CD4-positive, alpha-beta memory T cell (primary cell): ENCODE measurements around the gene SIN3A. TPM values are rescaled to one million over a fixed set of nuclear protein-coding genes. Genes with fewer than 3 reads are reported as not detected.
"Not testable (repeated sequence)": the region's sequence is repeated elsewhere in the genome, so short reads cannot be mapped to it uniquely, and the experiment has no call there.

Experiments
- CTCF ChIA-PET: fragments of 350-600 bp; sonication (Branson Sonifier 250); formaldehyde crosslinking; loops from one replicate; lab custom pipeline; 2021; ENCODE audit warnings: inconsistent platforms; ENCODE audit not compliant: partially characterized antibody; lab: Charles Lee
- POLR2A ChIA-PET: fragments of 350-600 bp; sonication (Branson Sonifier 250); formaldehyde crosslinking; loops from one replicate; lab custom pipeline; 2021; ENCODE audit not compliant: partially characterized antibody; lab: Charles Lee
- DNase-seq, 5 donors: peaks; one replicate each; pipeline versions ENCODE4 v3.0.0 to v3.0.0-alpha.2; 2020 to 2022; ENCODE audit warnings: mixed read lengths in 1 of 5
- H3K27ac ChIP-seq: one replicate; pipeline ENCODE4 v1.7.0; 2013; ENCODE audit warnings: low read depth, low read length
- H3K27me3 ChIP-seq: 2 replicates; pipeline ENCODE4 v1.7.0; 2013; ENCODE audit warnings: mild to moderate bottlenecking, low read length, moderate library complexity; ENCODE audit not compliant: insufficient read depth
- H3K36me3 ChIP-seq: 2 replicates; pipeline ENCODE4 v1.7.0; 2013; ENCODE audit warnings: mild to moderate bottlenecking, low read length, moderate library complexity; ENCODE audit not compliant: insufficient read depth
- H3K4me1 ChIP-seq: 2 replicates; pipeline ENCODE4 v1.7.0; 2013; ENCODE audit warnings: mild to moderate bottlenecking, low read length, moderate library complexity; ENCODE audit not compliant: insufficient read depth
- H3K4me3 ChIP-seq, 2 donors: one replicate each; pipeline ENCODE4 v1.7.0; 2013; ENCODE audit warnings: low read length in 2 of 2, mild to moderate bottlenecking in 1 of 2
- H3K9me3 ChIP-seq, 2 donors: one replicate each; pipeline ENCODE4 v1.7.0; 2013; ENCODE audit warnings: low read length in 2 of 2, control low read depth in 1 of 2; ENCODE audit not compliant: control insufficient read depth in 1 of 2
- H3K27ac Mint-ChIP-seq, 7 donors: one replicate each; pipeline ENCODE4 v1.8.0; 2020 to 2021; ENCODE audit warnings: mixed read lengths in 7 of 7, mild to moderate bottlenecking in 6 of 7, inconsistent platforms in 3 of 7, moderate library complexity in 3 of 7
- H3K27me3 Mint-ChIP-seq, 2 donors: one replicate each; pipeline ENCODE4 v1.8.0; 2020 to 2021; ENCODE audit warnings: mixed read lengths in 2 of 2
- H3K36me3 Mint-ChIP-seq, 2 donors: one replicate each; pipeline ENCODE4 v1.8.0; 2020 to 2021; ENCODE audit warnings: mixed read lengths in 2 of 2, inconsistent platforms in 1 of 2, mild to moderate bottlenecking in 1 of 2
- H3K4me1 Mint-ChIP-seq, 4 donors: one replicate each; pipeline ENCODE4 v1.8.0; 2020 to 2021; ENCODE audit warnings: mixed read lengths in 4 of 4, mild to moderate bottlenecking in 1 of 4
- H3K4me3 Mint-ChIP-seq, 8 donors: one replicate each; pipeline ENCODE4 v1.8.0; 2020 to 2021; ENCODE audit warnings: mixed read lengths in 8 of 8, mild to moderate bottlenecking in 7 of 8, moderate library complexity in 6 of 8, inconsistent platforms in 3 of 8
- H3K9me3 Mint-ChIP-seq, 8 donors: one replicate each; pipeline ENCODE4 v1.8.0; 2020 to 2021; ENCODE audit warnings: mixed read lengths in 8 of 8, mild to moderate bottlenecking in 5 of 8, inconsistent platforms in 3 of 8, moderate library complexity in 1 of 8
- intact Hi-C: fragments of 100-400 bp; cut with micrococcal nuclease; formaldehyde crosslinking; loops from one replicate; pipeline ENCODE4 v1.15.1; 2023
- polyA plus RNA-seq, 2 donors: library from polyadenylated mRNA; unstranded; fragments of 300-500 nt; fragmentation: Illumina TruSeq; gene quantifications; one replicate each; pipeline ENCODE4 v1.2.3, GENCODE V29; 2021
- total RNA-seq, 2 experiments: library from RNA; stranded (reverse); gene quantifications; one replicate each; pipeline ENCODE4 v1.2.3, GENCODE V29; 2021

Gene SIN3A
- total RNA-seq = 100 to 1,000 TPM; 128 to 134 TPM
- 10 to 100 TPM in 1 of 2 donors, 1 to 10 TPM in 1; 7.0 to 25.9 TPM for polyA plus RNA-seq

DNA sequence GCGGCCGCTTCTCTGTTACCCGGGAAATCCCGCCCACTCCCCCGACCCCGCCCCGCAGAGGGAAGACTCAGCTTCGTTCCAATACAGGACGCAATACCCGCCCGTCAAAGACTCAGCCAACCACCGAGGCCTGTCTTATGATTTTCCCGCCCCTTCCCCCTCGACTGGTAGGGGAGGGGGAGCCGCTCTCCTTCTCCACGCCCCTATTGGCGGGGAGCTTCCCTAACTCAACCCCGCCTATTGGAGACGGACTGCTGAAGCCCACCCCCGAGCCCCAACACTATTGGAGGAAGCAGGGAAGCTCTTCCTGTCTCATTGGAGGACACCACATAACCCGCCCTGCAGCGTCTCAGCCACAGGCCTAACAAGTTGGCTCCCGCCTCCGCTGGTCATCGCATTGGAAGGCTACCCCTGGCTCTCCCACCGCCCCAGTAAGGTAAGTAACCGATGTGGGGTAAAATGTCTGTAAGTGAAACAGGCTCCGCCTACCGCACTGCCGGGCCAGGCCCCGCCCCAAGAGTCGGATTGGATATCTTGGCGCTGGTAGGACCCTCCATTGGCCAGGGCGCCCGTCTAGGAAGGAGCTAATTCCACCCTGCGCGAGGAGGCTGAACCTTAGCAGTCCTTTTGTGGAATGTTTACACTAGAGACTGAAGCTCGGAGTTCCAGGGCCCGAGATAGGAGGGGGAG is at the start of gene SIN3A:
Gene SIN3A, minus strand, starts transcription at position 17 of the 690 bp plus-strand sequence. CDS start 21,315 bp downstream, outside the sequence.
- Mint-ChIP-seq H3K4me1 (peaks cover 35 to 72% (median 49%) of the 10 kb centered on the region in 4 donors), H3K27ac (peak within 1 kb of the TSS; percentile 98 to 100 (median 99)), H3K4me3 (peak within 1 kb of the TSS; percentile 90 to 99 (median 98)), H3K36me3 (peaks cover 0 to 24% of the 10 kb centered on the region in 2 donors), H3K27me3 (peaks cover 0 to 2% of the 10 kb centered on the region in 2 donors), H3K9me3 (no peaks in the 10 kb centered on the region)
- Histone ChIP-seq H3K27me3 (no peaks in the 10 kb centered on the region), H3K27ac (peak within 1 kb of the TSS; percentile 98), H3K4me3 (peak within 1 kb of the TSS; percentile 81 to 86), H3K9me3 (no peaks in the 10 kb centered on the region), H3K4me1 (peaks cover 56% of the 10 kb centered on the region), H3K36me3 (no peaks in the 10 kb centered on the region)
- ChIA-PET POLR2A (interaction anchor here (0.7 to 7.2 kb wide), 29 partner anchors 9 to 1458 kb away, joined by 3 to 222 read pairs (median 5); partner anchors contain the start of genes C15orf39, CLK3, CSK and FAM219B), CTCF (interaction anchor here (0.6 to 5.6 kb wide), 11 partner anchors 16 to 1538 kb away, joined by 3 to 62 read pairs (median 3); partner anchors contain the start of genes IMP3, MAN2C1, SNUPN and SNX33)
- intact Hi-C loops = loop anchor here (1.0 to 10.0 kb wide), 13 partner anchors 84 to 1973 kb away; partner anchors contain the start of genes ARID3B, C15orf39, CLK3 and COX5A
- DNase-seq = peak; percentile 97 to 100 (median 99)

DNA sequence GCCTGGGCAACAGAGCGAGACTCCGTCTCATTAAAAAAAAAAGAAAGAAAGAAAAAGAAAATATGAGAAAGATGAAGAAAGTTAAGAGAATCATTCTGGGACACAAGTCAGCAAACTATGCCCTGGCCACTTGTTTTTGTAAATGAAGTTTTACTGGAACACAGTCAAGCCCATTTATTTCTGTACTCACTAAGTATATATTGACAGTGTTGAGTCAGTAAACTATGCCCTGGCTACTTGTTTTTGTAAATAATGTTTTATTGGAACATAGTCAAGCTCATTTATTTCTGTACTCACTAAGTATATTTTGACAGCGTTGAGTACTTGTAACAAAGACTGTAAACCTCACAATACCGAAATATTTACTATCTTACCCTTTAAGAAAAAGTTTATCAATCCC is 42.2 kb upstream of the SIN3A start:
- Mint-ChIP-seq H3K4me3 (no peak overlapping the region), H3K27ac (no peak overlapping the region), H3K4me1 (no peaks in the 10 kb centered on the region), H3K9me3 (no peaks in the 10 kb centered on the region), H3K27me3 (no peaks in the 10 kb centered on the region), H3K36me3 (peaks cover 26 to 30% of the 10 kb centered on the region in 2 donors)
- Histone ChIP-seq H3K36me3 (no peaks in the 10 kb centered on the region), H3K9me3 (no peaks in the 10 kb centered on the region), H3K27ac (no peak overlapping the region), H3K4me3 (no peak overlapping the region), H3K4me1 (no peaks in the 10 kb centered on the region), H3K27me3 (no peaks in the 10 kb centered on the region)
- CTCF ChIA-PET = interaction anchor here (1.0 kb wide), 1 partner anchor 125 kb away, joined by 3 read pairs; the partner anchor contains the start of gene MAN2C1
- intact Hi-C loops = no loop called here
- no peak for DNase-seq
- POLR2A ChIA-PET = no interaction called here

DNA sequence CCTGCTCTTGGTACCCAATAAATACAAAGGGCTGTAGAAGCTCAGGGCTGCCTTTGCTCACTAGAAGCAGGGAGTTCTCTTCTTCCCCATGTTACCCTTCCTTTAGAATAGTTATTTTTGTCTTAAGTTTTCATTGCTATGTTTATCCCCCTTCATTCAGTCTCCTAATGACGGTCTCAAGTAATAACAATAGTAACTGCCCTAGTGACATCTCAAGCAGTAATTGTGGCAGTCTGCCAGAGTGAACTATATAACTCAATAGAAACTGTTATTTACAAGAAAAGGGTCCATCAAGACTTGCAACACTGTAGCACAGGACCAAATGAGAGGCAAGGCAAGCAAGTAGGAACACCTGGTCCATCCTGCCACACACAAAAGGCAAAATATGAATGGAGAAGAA is 32.5 kb upstream of the SIN3A start:
- Mint-ChIP-seq H3K27ac (peak overlapping the region in 3 of 7 donors; percentile 29 to 63 (median 47)), H3K27me3 (no peaks in the 10 kb centered on the region), H3K4me3 (no peak overlapping the region), H3K36me3 (peaks cover 26 to 39% of the 10 kb centered on the region in 2 donors), H3K4me1 (peaks cover 0 to 2% (median 0%) of the 10 kb centered on the region in 4 donors), H3K9me3 (no peaks in the 10 kb centered on the region)
- DNase-seq = no peak
- H3K4me3 ChIP-seq = no peak overlapping the region
- intact Hi-C loops = no loop called here
- POLR2A ChIA-PET = no interaction called here
- no peaks in the 10 kb centered on the region for H3K27me3 ChIP-seq
- H3K4me1 ChIP-seq = no peaks in the 10 kb centered on the region
- peaks cover 5% of the 10 kb centered on the region for H3K36me3 ChIP-seq
- H3K27ac ChIP-seq = no peak overlapping the region
- CTCF ChIA-PET = no interaction called here
- no peaks in the 10 kb centered on the region for H3K9me3 ChIP-seq

- Mint-ChIP-seq H3K36me3 (peaks cover 29 to 39% of the 10 kb centered on the region in 2 donors), H3K27ac (peak overlapping the region in 1 of 7 donors; percentile 4)
- H3K27ac ChIP-seq, H3K4me1 ChIP-seq, H3K9me3 ChIP-seq, H3K36me3 ChIP-seq, POLR2A ChIA-PET, H3K9me3 Mint-ChIP-seq, H3K27me3 ChIP-seq, H3K4me1 Mint-ChIP-seq, DNase-seq, H3K27me3 Mint-ChIP-seq, H3K4me3 ChIP-seq, intact Hi-C loops, CTCF ChIA-PET, H3K4me3 Mint-ChIP-seq: not testable (repeated sequence)
Observed at GRCh38 chr15:75483556-75483955, 32.1 kb upstream of the SIN3A start.

- peak overlapping the region in 2 of 7 donors; percentile 4 to 48 for H3K27ac Mint-ChIP-seq
- Histone ChIP-seq H3K4me1 (no peaks in the 10 kb centered on the region), H3K9me3 (no peaks in the 10 kb centered on the region), H3K27me3 (no peaks in the 10 kb centered on the region), H3K4me3 (no peak overlapping the region), H3K36me3 (peaks cover 10% of the 10 kb centered on the region), H3K27ac (no peak overlapping the region)
- no peak overlapping the region for H3K4me3 Mint-ChIP-seq
- H3K36me3 Mint-ChIP-seq = peaks cover 31 to 40% of the 10 kb centered on the region in 2 donors
- H3K9me3 Mint-ChIP-seq = no peaks in the 10 kb centered on the region
- CTCF ChIA-PET = no interaction called here
- intact Hi-C loops = no loop called here
- H3K4me1 Mint-ChIP-seq = peaks cover 0 to 2% (median 0%) of the 10 kb centered on the region in 4 donors
- DNase-seq = no peak
- POLR2A ChIA-PET = no interaction called here
- no peaks in the 10 kb centered on the region for H3K27me3 Mint-ChIP-seq
Observed at GRCh38 chr15:75483106-75483505, 31.6 kb upstream of the SIN3A start.

DNA sequence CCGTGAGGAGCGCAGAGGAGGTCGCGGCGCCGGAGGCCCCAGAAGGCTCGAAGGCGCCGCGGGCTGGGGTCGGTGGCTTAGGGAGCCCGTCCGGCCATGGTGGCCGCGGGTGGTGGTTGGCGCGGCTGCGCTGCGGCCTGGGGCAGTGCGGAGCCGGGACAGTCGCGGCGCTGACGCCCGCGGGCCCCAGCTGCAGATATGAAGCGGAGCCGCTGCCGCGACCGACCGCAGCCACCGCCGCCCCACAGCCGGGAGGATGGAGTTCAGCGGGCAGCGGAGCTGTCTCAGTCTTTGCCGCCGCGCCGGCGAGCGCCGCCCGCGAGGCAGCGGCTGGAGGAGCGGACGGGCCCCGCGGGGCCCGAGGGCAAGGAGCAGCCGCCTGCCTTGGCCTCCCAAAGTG is 29.0 kb upstream of the SIN3A start:
- H3K27ac ChIP-seq, H3K4me3 Mint-ChIP-seq, H3K4me1 ChIP-seq, H3K27ac Mint-ChIP-seq, H3K4me1 Mint-ChIP-seq, H3K27me3 ChIP-seq, DNase-seq, H3K27me3 Mint-ChIP-seq, H3K36me3 ChIP-seq, intact Hi-C loops, CTCF ChIA-PET, H3K9me3 ChIP-seq, POLR2A ChIA-PET, H3K9me3 Mint-ChIP-seq, H3K4me3 ChIP-seq: not testable (repeated sequence)
- peaks cover 26 to 39% of the 10 kb centered on the region in 2 donors for H3K36me3 Mint-ChIP-seq

- Histone ChIP-seq H3K36me3 (peaks cover 10% of the 10 kb centered on the region), H3K27ac (no peak overlapping the region), H3K4me1 (no peaks in the 10 kb centered on the region), H3K4me3 (no peak overlapping the region), H3K27me3 (no peaks in the 10 kb centered on the region), H3K9me3 (no peaks in the 10 kb centered on the region)
- Mint-ChIP-seq H3K27ac (no peak overlapping the region), H3K4me3 (no peak overlapping the region), H3K9me3 (no peaks in the 10 kb centered on the region), H3K36me3 (peaks cover 30 to 40% of the 10 kb centered on the region in 2 donors), H3K27me3 (no peaks in the 10 kb centered on the region), H3K4me1 (no peaks in the 10 kb centered on the region)
- CTCF ChIA-PET = no interaction called here
- POLR2A ChIA-PET = no interaction called here
- intact Hi-C loops = no loop called here
- DNase-seq = no peak
Observed at GRCh38 chr15:75479670-75480069, 28.2 kb upstream of the SIN3A start.
